Keratinocyte (primary cell): ENCODE data around the gene PLSCR4. TPM values are rescaled to one million over a fixed set of nuclear protein-coding genes. Genes with fewer than 3 reads are reported as not detected.

Experiments used
- DNase-seq: peaks from one replicate; pipeline ENCODE4 v3.0.0-alpha.2; 2011; ENCODE audit warnings: low read depth, missing footprints, low spot score
- FAIRE-seq: peaks from 2 replicates; lab custom pipeline; 2011; peaks lifted over from hg19 to GRCh38; lab: Jason Lieb, UNC
- H2AFZ ChIP-seq: 2 replicates; pipeline ENCODE4 v1.6.0; 2012; ENCODE audit warnings: low read length, control low read depth, inconsistent platforms; ENCODE audit not compliant: control insufficient read depth
- H3K27ac ChIP-seq: 2 replicates; pipeline ENCODE4 v1.5.1; 2011; ENCODE audit warnings: low read length; ENCODE audit not compliant: control insufficient read depth, insufficient read depth
- H3K27me3 ChIP-seq: 3 replicates; pipeline ENCODE4 v1.6.0; 2011; ENCODE audit warnings: low read length; ENCODE audit not compliant: control insufficient read depth, insufficient read depth; ENCODE audit errors: extremely low read depth
- H3K36me3 ChIP-seq, 2 experiments: 2 replicates in 1 of 2; 3 replicates in 1 of 2; pipeline ENCODE4 v1.5.1; 2011; ENCODE audit warnings: low read length in 2 of 2, mild to moderate bottlenecking in 1 of 2; ENCODE audit not compliant: control insufficient read depth in 2 of 2, insufficient read depth in 2 of 2; ENCODE audit errors: extremely low read depth in 1 of 2
- H3K4me1 ChIP-seq: 3 replicates; pipeline ENCODE4 v1.5.1; 2011; ENCODE audit warnings: low read length; ENCODE audit not compliant: control insufficient read depth, insufficient read depth; ENCODE audit errors: extremely low read depth
- H3K4me2 ChIP-seq: 3 replicates; pipeline ENCODE4 v1.6.0; 2011; ENCODE audit warnings: low read depth, low read length; ENCODE audit not compliant: control insufficient read depth, insufficient read depth; ENCODE audit errors: extremely low read depth
- H3K4me3 ChIP-seq, 3 experiments: fragments of 200-600 bp in 1 of 3; sonication (generic) in 1 of 3; 2 replicates in 2 of 3; 3 replicates in 1 of 3; pipeline ENCODE4 v1.5.1; 2011 to 2016; ENCODE audit warnings: low read length in 3 of 3, mild to moderate bottlenecking in 3 of 3, control low read depth in 2 of 3, inconsistent platforms in 1 of 3, low read depth in 1 of 3, mixed read lengths in 1 of 3, mixed run types in 1 of 3, moderate library complexity in 1 of 3; ENCODE audit not compliant: control insufficient read depth in 2 of 3, insufficient read depth in 2 of 3; ENCODE audit errors: extremely low read depth in 1 of 3
- H3K79me2 ChIP-seq: 2 replicates; pipeline ENCODE4 v1.6.0; 2012; ENCODE audit warnings: low read length; ENCODE audit not compliant: control insufficient read depth, insufficient read depth
- H3K9ac ChIP-seq: 3 replicates; pipeline ENCODE4 v1.6.0; 2011; ENCODE audit warnings: low read length; ENCODE audit not compliant: control insufficient read depth, insufficient read depth; ENCODE audit errors: extremely low read depth
- H3K9me1 ChIP-seq: 3 replicates; pipeline ENCODE4 v1.6.0; 2011; ENCODE audit warnings: low read length; ENCODE audit not compliant: control insufficient read depth, insufficient read depth; ENCODE audit errors: extremely low read depth
- H3K9me3 ChIP-seq: 2 replicates; pipeline ENCODE4 v1.5.1; 2012; ENCODE audit warnings: low read depth, low read length; ENCODE audit not compliant: control insufficient read depth
- H4K20me1 ChIP-seq: 3 replicates; pipeline ENCODE4 v1.6.0; 2011; ENCODE audit warnings: low read length; ENCODE audit not compliant: control insufficient read depth, insufficient read depth; ENCODE audit errors: extremely low read depth
- CTCF ChIP-seq, 3 experiments: IDR thresholded peaks in 1 of 3; conservative IDR thresholded peaks in 1 of 3; optimal IDR thresholded peaks in 1 of 3; 2 replicates in 2 of 3; 3 replicates in 1 of 3; pipeline versions ENCODE3 to v1.5.1; 2011; ENCODE audit warnings: low read length in 3 of 3, mild to moderate bottlenecking in 3 of 3, moderate library complexity in 2 of 3, control low read depth in 1 of 3, inconsistent platforms in 1 of 3; ENCODE audit not compliant: insufficient read depth in 2 of 3; ENCODE audit errors: extremely low read depth in 1 of 3
- EZH2 ChIP-seq: IDR thresholded peaks from one replicate; pipeline ENCODE4 v1.6.1; 2012; ENCODE audit warnings: inconsistent platforms, mild to moderate bottlenecking, low read length, moderate library complexity
- dilution Hi-C: fragments of 300-500 bp; cut with MboI; formaldehyde crosslinking; loops from one replicate; pipeline ENCODE4 v1.7.0; 2020; ENCODE audit warnings: low sequenced_read_pairs; ENCODE audit not compliant: extremely low pct_ligation_motif_present
- polyA plus RNA-seq, 5 experiments: library from polyadenylated mRNA; depleted of rRNA in 3 of 5; stranded (reverse) in 3 of 5; stranded (forward) in 1 of 5; unstranded in 1 of 5; fragments of >200 nt; gene quantifications; 1 replicate in 1 of 5; 2 replicates in 3 of 5; 3 replicates in 1 of 5; pipeline versions ENCODE4 v1.2.1 to v1.2.3, GENCODE V29; 2011 to 2012; ENCODE audit warnings: missing spikeins in 2 of 5, low read depth in 1 of 5, low replicate concordance in 1 of 5

Gene PLSCR4
- polyA plus RNA-seq, 1 donor (not counting 4 experiments of a cell fraction or from before 2014, with no cell fraction given): 1.5 TPM

- Histone ChIP-seq H3K9me3 (no peaks in the 10 kb centered on the region), H3K4me2 (no peak overlapping the region), H3K27ac (no peak overlapping the region), H3K4me1 (no peaks in the 10 kb centered on the region), H3K4me3 (no peak overlapping the region), H3K36me3 (no peaks in the 10 kb centered on the region), H3K79me2 (no peaks in the 10 kb centered on the region), H3K9me1 (no peaks in the 10 kb centered on the region), H3K9ac (no peak overlapping the region), H2AFZ (no peak overlapping the region), H4K20me1 (no peaks in the 10 kb centered on the region), H3K27me3 (no peaks in the 10 kb centered on the region)
- DNase-seq (no peak), FAIRE-seq (no peak)
- TF ChIP-seq EZH2 (no peak), CTCF (optimal IDR thresholded peaks at IDR 0.05 in 1 of 3, IDR thresholded peaks at IDR 0.05 in 1 of 3, conservative IDR thresholded peaks at IDR 0.05 in 1 of 3; ENCODE audit: extremely low read depth in 1 of 3, insufficient read depth in 2 of 3, low read length in 3 of 3) (no peak)
- dilution Hi-C loops: no loop called here
These were observed 29.6 kb downstream of the PLSCR4 start for GRCh38 chr3:146221276-146221675.

GRCh38 chr3:146218880-146219866 lies 31.7 kb downstream of the PLSCR4 start:
- Histone ChIP-seq H2AFZ (no peak overlapping the region), H3K27me3 (no peaks in the 10 kb centered on the region), H3K4me2 (no peak overlapping the region), H3K4me3 (no peak overlapping the region), H3K9me3 (no peaks in the 10 kb centered on the region), H4K20me1 (no peaks in the 10 kb centered on the region), H3K9me1 (no peaks in the 10 kb centered on the region), H3K4me1 (peaks cover 2% of the 10 kb centered on the region), H3K27ac (no peak overlapping the region), H3K79me2 (no peaks in the 10 kb centered on the region), H3K36me3 (no peaks in the 10 kb centered on the region), H3K9ac (no peak overlapping the region)
- no peak for DNase-seq
- no peak for FAIRE-seq
- dilution Hi-C loops: no loop called here
- no peak for TF ChIP-seq EZH2
- peak in 2 of 3 experiments; percentile 38 to 42 for TF ChIP-seq CTCF (optimal IDR thresholded peaks at IDR 0.05 in 1 of 3, IDR thresholded peaks at IDR 0.05 in 1 of 3, conservative IDR thresholded peaks at IDR 0.05 in 1 of 3; ENCODE audit: extremely low read depth in 1 of 3, insufficient read depth in 2 of 3, low read length in 3 of 3)
